Activated CD4-positive, alpha-beta T cell treated with anti-CD3 and anti-CD28 coated beads, Interleukin-2, amount 10 ng/mL, durations not matched to agents 7 days and 5 days (primary cell): ENCODE data around the gene IQCE. TPM values are rescaled to one million over a fixed set of nuclear protein-coding genes. Genes with fewer than 3 reads are reported as not detected.

ENCODE experiments used
- CTCF ChIA-PET: fragments of 350-600 bp; sonication (Branson Sonifier 250); formaldehyde crosslinking; loops from one replicate; lab custom pipeline; 2021; ENCODE audit warnings: antibody characterized with exemption; lab: Charles Lee
- POLR2A ChIA-PET: fragments of 350-600 bp; sonication (Branson Sonifier 250); formaldehyde crosslinking; loops from one replicate; lab custom pipeline; 2021; ENCODE audit warnings: antibody characterized with exemption; lab: Charles Lee
- DNase-seq: peaks from one replicate; pipeline ENCODE4 v3.0.0-alpha.2; 2020
- H3K27ac Mint-ChIP-seq: one replicate; pipeline ENCODE4 v1.8.0; 2021; ENCODE audit warnings: mild to moderate bottlenecking, moderate library complexity, mixed read lengths
- H3K27me3 Mint-ChIP-seq: one replicate; pipeline ENCODE4 v1.8.0; 2021; ENCODE audit warnings: mixed read lengths
- H3K36me3 Mint-ChIP-seq: one replicate; pipeline ENCODE4 v1.8.0; 2021; ENCODE audit warnings: low read depth, mixed read lengths
- H3K4me1 Mint-ChIP-seq: one replicate; pipeline ENCODE4 v1.8.0; 2021; ENCODE audit warnings: mixed read lengths
- H3K4me3 Mint-ChIP-seq: one replicate; pipeline ENCODE4 v1.8.0; 2021; ENCODE audit warnings: mild to moderate bottlenecking, moderate library complexity, mixed read lengths
- H3K9me3 Mint-ChIP-seq: one replicate; pipeline ENCODE4 v1.8.0; 2021; ENCODE audit warnings: mixed read lengths
- total RNA-seq, 2 experiments: library from RNA; stranded (reverse); gene quantifications; one replicate each; pipeline ENCODE4 v1.2.3, GENCODE V29; 2021

The IQCE gene
- total RNA-seq, 2 experiments from 2014 or later = 13.8 to 15.5 TPM

GRCh38 chr7:2619116-2619515 lies 60.3 kb downstream of the IQCE start:
- no peaks in the 10 kb centered on the region for H3K9me3 Mint-ChIP-seq
- H3K36me3 Mint-ChIP-seq = no peaks in the 10 kb centered on the region
- no peaks in the 10 kb centered on the region for H3K4me1 Mint-ChIP-seq
- no peak for DNase-seq
- no peak overlapping the region for H3K4me3 Mint-ChIP-seq
- no peak overlapping the region for H3K27ac Mint-ChIP-seq
- ChIA-PET POLR2A (no interaction called here), CTCF (interaction anchor here (1.0 to 1.2 kb wide), 2 partner anchors 10 to 15 kb away, joined by 3 to 6 read pairs; no protein-coding TSS in a partner anchor)
- H3K27me3 Mint-ChIP-seq = peaks cover 6% of the 10 kb centered on the region

- Mint-ChIP-seq H3K4me3 (no peak overlapping the region), H3K9me3 (no peaks in the 10 kb centered on the region), H3K36me3 (no peaks in the 10 kb centered on the region), H3K27ac (no peak overlapping the region), H3K27me3 (peaks cover 7% of the 10 kb centered on the region), H3K4me1 (no peaks in the 10 kb centered on the region)
- ChIA-PET CTCF (interaction anchor here (1.0 to 1.9 kb wide), 3 partner anchors 9 to 153 kb away, joined by 3 to 7 read pairs (median 3); no protein-coding TSS in a partner anchor), POLR2A (no interaction called here)
- DNase-seq = no peak
Measured at GRCh38 chr7:2621061-2621828, 62.5 kb downstream of the IQCE start.

DNA sequence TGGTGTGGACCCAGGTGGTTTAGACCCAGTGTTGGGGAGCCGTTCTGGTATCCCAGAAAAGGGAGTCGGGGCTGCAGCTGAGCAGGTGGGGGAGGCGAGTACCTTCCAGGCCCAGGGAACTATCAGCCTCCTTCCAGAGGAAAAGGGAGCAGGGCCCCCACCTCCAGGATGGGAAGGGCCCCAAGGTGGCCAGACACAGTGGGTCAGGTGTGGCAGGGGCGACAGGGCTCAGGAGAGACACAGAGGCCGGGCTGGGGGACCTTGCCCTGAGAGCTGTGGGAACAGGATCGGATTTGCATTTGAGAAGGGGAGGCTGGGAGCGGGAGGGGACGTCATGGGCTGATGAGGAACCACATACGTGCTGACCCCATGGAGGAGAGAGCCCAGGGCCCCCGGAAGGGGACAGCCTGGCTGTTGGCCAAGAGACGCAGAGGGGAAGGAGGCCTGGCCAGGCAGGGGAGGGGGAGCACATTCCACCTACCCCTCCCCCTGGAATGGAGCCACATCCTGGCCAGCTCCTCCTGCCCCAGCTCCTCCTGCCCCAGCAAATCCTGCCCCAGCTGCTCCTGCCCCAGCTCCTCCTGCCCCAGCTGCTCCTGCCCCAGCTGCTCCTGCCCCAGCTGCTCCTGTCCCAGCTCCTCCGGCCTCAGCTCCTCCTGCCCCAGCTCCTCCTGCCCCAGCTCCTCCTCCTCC lies 63.3 kb downstream of the IQCE start:
- CTCF ChIA-PET = interaction anchor here (1.0 to 1.9 kb wide), 3 partner anchors 10 to 153 kb away, joined by 3 to 7 read pairs (median 3); no protein-coding TSS in a partner anchor
- no peaks in the 10 kb centered on the region for H3K9me3 Mint-ChIP-seq

DNA sequence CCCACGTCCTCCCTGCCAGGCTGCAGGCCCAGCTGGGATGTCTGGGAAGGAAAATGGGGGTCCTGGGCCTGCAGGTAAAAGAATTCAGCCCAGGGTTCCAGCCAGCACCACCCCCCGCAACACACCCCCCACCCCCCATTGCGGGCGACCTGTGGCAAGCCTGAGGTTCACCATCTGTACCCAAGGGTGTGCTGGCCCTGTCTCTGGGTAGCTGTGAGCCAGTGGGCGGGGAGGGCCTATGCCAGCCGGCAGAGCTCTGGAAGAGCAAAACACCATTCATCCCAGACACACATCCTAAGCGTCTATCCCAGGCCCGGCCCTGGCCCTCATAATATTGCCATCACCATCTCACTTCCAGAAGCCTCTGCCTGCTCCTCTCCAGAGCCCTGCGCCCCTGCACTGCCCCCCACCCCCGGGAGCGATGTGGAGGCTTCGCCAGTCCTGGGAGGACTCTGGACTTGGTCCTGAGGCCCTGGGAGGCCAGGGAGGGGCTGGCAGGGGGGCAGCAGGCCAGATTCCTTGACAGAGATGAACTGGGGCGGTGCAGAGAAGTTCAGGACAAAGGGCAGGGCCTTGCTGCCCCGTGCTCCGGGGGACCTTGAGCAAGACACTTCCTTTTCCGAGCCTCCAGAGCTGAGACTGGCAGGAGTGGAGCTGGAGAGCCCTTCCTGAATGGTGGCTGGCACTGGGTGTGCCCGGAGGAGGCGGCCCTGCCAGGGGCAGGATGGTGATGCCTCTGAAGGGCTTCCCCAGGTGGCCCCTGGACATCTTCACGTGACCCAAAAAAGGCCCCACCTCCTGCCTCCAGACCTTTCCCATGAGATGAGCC lies 64.3 kb downstream of the IQCE start:
- Mint-ChIP-seq H3K9me3 (no peaks in the 10 kb centered on the region), H3K36me3 (no peaks in the 10 kb centered on the region), H3K27me3 (peaks cover 4% of the 10 kb centered on the region), H3K4me3 (no peak overlapping the region), H3K4me1 (no peaks in the 10 kb centered on the region), H3K27ac (no peak overlapping the region)
- POLR2A ChIA-PET = no interaction called here
- CTCF ChIA-PET = interaction anchor here (1.9 kb wide), 1 partner anchor 11 kb away, joined by 7 read pairs; no protein-coding TSS in a partner anchor
- DNase-seq = no peak

More for the DNA sequence above, 63.3 kb downstream of the IQCE start:
- DNase-seq = no peak
- no peaks in the 10 kb centered on the region for H3K36me3 Mint-ChIP-seq
- POLR2A ChIA-PET = no interaction called here
- no peak overlapping the region for H3K4me3 Mint-ChIP-seq
- H3K27ac Mint-ChIP-seq = no peak overlapping the region
- peaks cover 10% of the 10 kb centered on the region for H3K27me3 Mint-ChIP-seq
- H3K4me1 Mint-ChIP-seq = no peaks in the 10 kb centered on the region

DNA sequence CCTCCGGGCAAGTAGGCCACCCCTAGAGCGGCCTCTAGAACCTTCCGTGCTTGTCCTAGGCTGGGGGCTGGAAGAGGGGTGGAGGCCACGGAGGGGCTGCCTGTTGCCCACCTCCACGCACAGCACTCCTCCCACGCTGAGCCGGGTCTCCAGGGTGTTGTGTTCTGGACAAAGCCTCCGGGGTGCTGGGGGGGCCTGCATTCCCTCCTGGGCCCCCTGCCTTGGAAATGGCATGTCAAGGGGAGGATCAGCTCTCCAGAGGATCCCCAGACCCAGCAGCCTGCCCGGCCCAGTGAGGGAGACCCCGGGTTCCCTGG lies 64.9 kb downstream of the IQCE start:
- ChIA-PET POLR2A (no interaction called here), CTCF (no interaction called here)
- no peak for DNase-seq
- Mint-ChIP-seq H3K36me3 (no peaks in the 10 kb centered on the region), H3K4me1 (no peaks in the 10 kb centered on the region), H3K27me3 (peaks cover 4% of the 10 kb centered on the region), H3K27ac (no peak overlapping the region), H3K4me3 (no peak overlapping the region), H3K9me3 (no peaks in the 10 kb centered on the region)

DNA sequence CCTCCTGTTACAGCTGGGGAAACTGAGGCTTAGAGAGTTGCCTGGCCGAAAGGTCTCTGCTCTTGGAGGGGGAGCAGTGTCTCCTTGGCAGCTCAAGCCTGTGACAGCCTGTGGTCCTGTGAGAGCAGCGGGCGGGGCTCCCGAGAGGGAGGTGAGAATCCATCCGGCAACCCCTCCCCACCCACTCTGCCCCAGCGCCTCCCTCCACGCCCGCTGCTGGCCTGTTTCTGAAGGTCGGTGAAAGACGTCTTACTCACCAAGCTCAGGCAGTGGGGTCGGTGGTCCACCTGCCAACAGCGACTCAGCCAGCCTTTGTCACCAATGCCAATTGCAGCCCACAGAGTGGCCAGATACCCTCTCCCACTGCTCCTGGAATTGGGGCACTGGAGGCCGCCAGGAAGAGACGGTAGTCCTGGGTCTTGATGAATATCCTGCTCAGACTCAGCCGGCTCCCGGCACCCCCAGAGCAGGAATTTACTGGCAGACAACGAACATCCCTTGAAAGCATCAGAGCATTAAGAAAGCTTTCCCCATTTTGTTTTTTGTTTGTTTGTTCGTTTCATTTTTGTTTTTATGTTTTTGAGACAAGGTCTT lies 65.6 kb downstream of the IQCE start:
- H3K27ac Mint-ChIP-seq = no peak overlapping the region

DNA sequence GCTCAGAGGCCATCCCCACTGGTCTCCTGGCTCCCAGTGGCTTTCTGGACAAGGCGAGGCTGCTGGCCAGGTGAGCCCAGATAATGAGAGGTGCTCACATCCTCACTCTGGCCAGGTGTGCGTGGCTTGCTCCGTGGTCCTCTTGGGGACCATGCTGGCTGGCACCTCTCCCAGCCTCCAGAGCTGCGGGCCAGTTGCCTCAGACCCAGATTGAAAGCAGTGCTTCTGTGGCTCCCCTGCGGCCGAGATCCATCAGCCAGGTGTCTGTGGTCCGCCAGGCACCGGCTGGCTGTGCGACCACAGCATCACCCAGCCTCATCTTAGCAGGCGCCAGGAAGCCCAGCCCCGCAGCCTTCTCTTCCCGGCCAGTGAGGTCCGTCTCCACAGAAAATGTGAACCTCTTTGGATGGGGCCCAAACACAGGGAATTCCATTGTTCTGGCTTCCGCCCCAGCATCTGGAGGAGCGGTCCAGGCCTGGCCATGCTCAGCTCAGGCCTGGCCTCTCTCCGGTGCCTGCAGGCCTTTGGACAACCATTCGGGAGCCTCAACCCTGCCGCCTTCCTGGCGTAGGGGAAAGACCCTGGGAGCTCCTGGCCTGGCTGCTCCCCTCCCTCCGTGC lies 67.8 kb downstream of the IQCE start:
- no peak overlapping the region for H3K27ac Mint-ChIP-seq
- no peak for DNase-seq
- ChIA-PET POLR2A (no interaction called here), CTCF (interaction anchor here (1.1 to 1.6 kb wide), 3 partner anchors 10 to 32 kb away, joined by 3 to 4 read pairs (median 3); no protein-coding TSS in a partner anchor)
- peaks cover 5% of the 10 kb centered on the region for H3K4me1 Mint-ChIP-seq
- no peak overlapping the region for H3K4me3 Mint-ChIP-seq
- no peaks in the 10 kb centered on the region for H3K36me3 Mint-ChIP-seq
- no peaks in the 10 kb centered on the region for H3K9me3 Mint-ChIP-seq
- peaks cover 4% of the 10 kb centered on the region for H3K27me3 Mint-ChIP-seq

More for the DNA sequence above, 65.6 kb downstream of the IQCE start:
- H3K4me3 Mint-ChIP-seq = no peak overlapping the region
- CTCF ChIA-PET = interaction anchor here (0.6 kb wide), 1 partner anchor 58 kb away, joined by 4 read pairs; no protein-coding TSS in a partner anchor
- POLR2A ChIA-PET = no interaction called here
- DNase-seq = no peak
- H3K36me3 Mint-ChIP-seq = no peaks in the 10 kb centered on the region
- H3K9me3 Mint-ChIP-seq = no peaks in the 10 kb centered on the region
- H3K4me1 Mint-ChIP-seq = no peaks in the 10 kb centered on the region
- peaks cover 4% of the 10 kb centered on the region for H3K27me3 Mint-ChIP-seq

DNA sequence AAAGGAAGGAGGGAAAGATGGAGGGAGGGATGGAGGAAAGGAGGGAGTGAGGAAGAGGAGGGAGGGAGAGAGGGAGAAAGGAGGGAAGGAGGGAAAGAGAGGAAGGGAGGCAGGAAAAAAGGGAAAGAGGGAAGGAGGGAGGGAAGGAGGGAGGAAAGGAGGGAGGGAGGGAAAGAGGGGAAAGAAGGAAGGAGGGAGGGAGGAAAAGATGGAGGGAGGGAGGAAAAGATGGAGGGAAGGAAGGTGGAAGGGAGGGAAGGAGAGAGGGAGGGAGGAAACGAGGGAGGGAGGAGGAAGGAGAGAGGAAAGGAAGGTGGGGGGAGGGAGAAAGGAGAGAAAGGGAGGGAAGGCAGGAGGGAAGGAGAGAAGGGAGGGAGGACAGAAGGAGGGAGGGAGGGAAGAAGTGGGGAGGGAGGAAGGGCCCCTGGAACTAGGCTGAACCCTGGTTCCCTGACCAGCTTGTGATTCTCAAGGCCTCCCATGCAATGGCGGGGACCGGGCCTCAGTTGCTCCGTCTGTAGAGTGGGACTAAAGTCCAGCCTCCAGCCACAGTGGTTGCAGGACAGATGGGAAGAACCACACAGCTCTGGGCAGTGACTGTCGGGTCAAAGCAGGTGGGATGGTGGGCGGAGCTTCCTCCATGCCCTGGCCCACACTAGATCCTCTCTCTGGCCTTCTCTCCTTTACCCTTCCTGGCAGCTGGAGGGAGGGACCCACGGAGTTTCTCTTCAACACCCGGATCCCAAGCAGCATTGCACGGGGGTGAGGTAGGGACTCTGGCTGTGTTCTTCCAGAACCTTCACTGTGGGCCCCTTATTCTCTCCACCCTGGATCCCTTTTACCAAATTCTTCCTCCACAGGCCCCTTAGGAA lies 68.7 kb downstream of the IQCE start:
- ChIA-PET CTCF (interaction anchor here (1.4 to 1.6 kb wide), 2 partner anchors 9 to 11 kb away, joined by 4 read pairs; no protein-coding TSS in a partner anchor), POLR2A (no interaction called here)
- H3K9me3 Mint-ChIP-seq = no peaks in the 10 kb centered on the region
- H3K36me3 Mint-ChIP-seq = no peaks in the 10 kb centered on the region
- DNase-seq = no peak
- peaks cover 7% of the 10 kb centered on the region for H3K4me1 Mint-ChIP-seq
- H3K27ac Mint-ChIP-seq = no peak overlapping the region
- H3K4me3 Mint-ChIP-seq = no peak overlapping the region
- peaks cover 4% of the 10 kb centered on the region for H3K27me3 Mint-ChIP-seq

DNA sequence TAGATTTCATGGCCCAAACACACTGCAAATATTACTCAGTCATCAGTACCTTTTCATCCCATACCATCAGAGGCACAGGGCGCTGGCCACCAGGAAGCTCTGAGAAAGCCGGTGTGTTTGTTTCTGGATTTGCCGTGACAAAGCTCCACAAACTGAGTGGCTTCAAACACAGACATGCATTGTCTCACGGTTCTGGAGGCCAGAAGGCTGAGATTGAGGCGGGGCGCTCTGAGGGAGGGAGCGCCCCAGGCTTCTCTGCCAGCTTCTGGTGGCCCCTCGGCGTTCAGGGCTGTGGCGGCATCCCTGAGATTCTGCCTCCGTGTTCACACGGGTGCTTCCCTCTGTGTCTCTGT lies 69.3 kb downstream of the IQCE start:
- Mint-ChIP-seq H3K27ac (no peak overlapping the region), H3K9me3 (no peaks in the 10 kb centered on the region), H3K4me1 (peaks cover 10% of the 10 kb centered on the region), H3K36me3 (no peaks in the 10 kb centered on the region), H3K27me3 (peaks cover 4% of the 10 kb centered on the region), H3K4me3 (no peak overlapping the region)
- DNase-seq = no peak
- ChIA-PET CTCF (interaction anchor here (1.4 kb wide), 1 partner anchor 10 kb away, joined by 4 read pairs; no protein-coding TSS in a partner anchor), POLR2A (no interaction called here)

DNA sequence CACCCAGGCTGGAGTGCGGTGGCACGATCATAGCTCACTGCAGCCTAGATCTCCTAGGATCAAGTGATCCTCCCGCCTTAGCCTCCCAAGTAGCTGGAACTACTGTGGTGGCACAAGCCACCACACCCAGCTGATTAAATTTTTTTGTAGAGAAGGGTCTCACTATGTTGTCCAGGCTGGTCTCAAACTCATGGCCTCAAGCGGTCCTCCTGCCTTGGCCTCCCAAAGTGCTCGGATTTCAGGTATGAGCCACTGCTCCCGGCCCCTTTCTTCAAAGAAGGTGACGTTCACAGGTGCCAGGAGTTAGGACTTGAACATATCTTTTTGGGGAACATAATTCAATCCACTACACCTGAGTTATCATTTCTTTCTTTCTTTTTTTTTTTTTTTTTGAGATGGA lies 70.1 kb downstream of the IQCE start:
- H3K36me3 Mint-ChIP-seq = no peaks in the 10 kb centered on the region
- no peak overlapping the region for H3K27ac Mint-ChIP-seq
- peaks cover 4% of the 10 kb centered on the region for H3K27me3 Mint-ChIP-seq
- H3K9me3 Mint-ChIP-seq = no peaks in the 10 kb centered on the region
- POLR2A ChIA-PET = no interaction called here
- CTCF ChIA-PET = no interaction called here
- H3K4me1 Mint-ChIP-seq = peaks cover 16% of the 10 kb centered on the region
- no peak for DNase-seq
- no peak overlapping the region for H3K4me3 Mint-ChIP-seq
